ENCODE measurements around the gene LENG1. TPM values are rescaled to one million over a fixed set of nuclear protein-coding genes. Genes with fewer than 3 reads are reported as not detected.

LENG1 gene
- total and polyA plus RNA-seq, 2 experiments from 2014 or later, result 4.7 to 17.2 TPM

GRCh38 chr19:54152267-54152666 lies 7.3 kb downstream of the LENG1 start:
- Histone ChIP-seq H3K27me3 (ENCODE audit: insufficient read depth) (no peaks in the 10 kb centered on the region), H3K4me2 (no peak overlapping the region), H3F3A (replicated peaks; ENCODE audit: low read depth) (peaks cover 21% of the 10 kb centered on the region), H3K79me2 (replicated peaks; ENCODE audit: insufficient read depth) (no peaks in the 10 kb centered on the region), H3K4me1 (ENCODE audit: insufficient read depth) (no peaks in the 10 kb centered on the region), H3K36me3 (ENCODE audit: insufficient read depth) (peaks cover 27% of the 10 kb centered on the region), H3K9me2 (ENCODE audit: insufficient read depth) (no peaks in the 10 kb centered on the region), H3K27ac (ENCODE audit: low read depth) (no peak overlapping the region), H4K20me1 (replicated peaks; ENCODE audit: insufficient read depth) (peaks cover 15% of the 10 kb centered on the region; the same call in 1 of the 2 replicates), H2AFZ (no peak overlapping the region), H3K4me3 (no peak overlapping the region)
- H3K27me3 Mint-ChIP-seq (ENCODE audit: insufficient read depth, low read depth, poor library complexity), result peaks cover 17% of the 10 kb centered on the region
- H3K9me3 Mint-ChIP-seq, result no peaks in the 10 kb centered on the region; the same call in 2 of the 3 replicates
- DNase-seq (ENCODE audit: low spot score) (no peak), ATAC-seq (no peak)
- no peak overlapping the region for H3K27ac Mint-ChIP-seq
- H3K4me3 Mint-ChIP-seq, result no peak overlapping the region
- TF ChIP-seq STAT1 (IDR thresholded peaks at IDR 0.05; ENCODE audit: unreplicated experiment), result no peak
- TF ChIP-seq, protein P1, sequence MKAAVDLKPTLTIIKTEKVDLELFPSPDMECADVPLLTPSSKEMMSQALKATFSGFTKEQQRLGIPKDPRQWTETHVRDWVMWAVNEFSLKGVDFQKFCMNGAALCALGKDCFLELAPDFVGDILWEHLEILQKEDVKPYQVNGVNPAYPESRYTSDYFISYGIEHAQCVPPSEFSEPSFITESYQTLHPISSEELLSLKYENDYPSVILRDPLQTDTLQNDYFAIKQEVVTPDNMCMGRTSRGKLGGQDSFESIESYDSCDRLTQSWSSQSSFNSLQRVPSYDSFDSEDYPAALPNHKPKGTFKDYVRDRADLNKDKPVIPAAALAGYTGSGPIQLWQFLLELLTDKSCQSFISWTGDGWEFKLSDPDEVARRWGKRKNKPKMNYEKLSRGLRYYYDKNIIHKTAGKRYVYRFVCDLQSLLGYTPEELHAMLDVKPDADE (IDR thresholded peaks at IDR 0.05), result no peak
- no peak for TF ChIP-seq EZH2 (IDR thresholded peaks at IDR 0.05; ENCODE audit: low read depth, unreplicated experiment)
- no peak for TF ChIP-seq EZH2phosphoT487 (IDR thresholded peaks at IDR 0.05; ENCODE audit: unreplicated experiment)
- no peak for TF ChIP-seq POLR2AphosphoS5 (IDR thresholded peaks at IDR 0.05; ENCODE audit: low read depth)
- no peak for TF ChIP-seq ZNF114 (CRISPR knock-in tag; IDR thresholded peaks at IDR 0.05)
- TF ChIP-seq, protein P2, sequence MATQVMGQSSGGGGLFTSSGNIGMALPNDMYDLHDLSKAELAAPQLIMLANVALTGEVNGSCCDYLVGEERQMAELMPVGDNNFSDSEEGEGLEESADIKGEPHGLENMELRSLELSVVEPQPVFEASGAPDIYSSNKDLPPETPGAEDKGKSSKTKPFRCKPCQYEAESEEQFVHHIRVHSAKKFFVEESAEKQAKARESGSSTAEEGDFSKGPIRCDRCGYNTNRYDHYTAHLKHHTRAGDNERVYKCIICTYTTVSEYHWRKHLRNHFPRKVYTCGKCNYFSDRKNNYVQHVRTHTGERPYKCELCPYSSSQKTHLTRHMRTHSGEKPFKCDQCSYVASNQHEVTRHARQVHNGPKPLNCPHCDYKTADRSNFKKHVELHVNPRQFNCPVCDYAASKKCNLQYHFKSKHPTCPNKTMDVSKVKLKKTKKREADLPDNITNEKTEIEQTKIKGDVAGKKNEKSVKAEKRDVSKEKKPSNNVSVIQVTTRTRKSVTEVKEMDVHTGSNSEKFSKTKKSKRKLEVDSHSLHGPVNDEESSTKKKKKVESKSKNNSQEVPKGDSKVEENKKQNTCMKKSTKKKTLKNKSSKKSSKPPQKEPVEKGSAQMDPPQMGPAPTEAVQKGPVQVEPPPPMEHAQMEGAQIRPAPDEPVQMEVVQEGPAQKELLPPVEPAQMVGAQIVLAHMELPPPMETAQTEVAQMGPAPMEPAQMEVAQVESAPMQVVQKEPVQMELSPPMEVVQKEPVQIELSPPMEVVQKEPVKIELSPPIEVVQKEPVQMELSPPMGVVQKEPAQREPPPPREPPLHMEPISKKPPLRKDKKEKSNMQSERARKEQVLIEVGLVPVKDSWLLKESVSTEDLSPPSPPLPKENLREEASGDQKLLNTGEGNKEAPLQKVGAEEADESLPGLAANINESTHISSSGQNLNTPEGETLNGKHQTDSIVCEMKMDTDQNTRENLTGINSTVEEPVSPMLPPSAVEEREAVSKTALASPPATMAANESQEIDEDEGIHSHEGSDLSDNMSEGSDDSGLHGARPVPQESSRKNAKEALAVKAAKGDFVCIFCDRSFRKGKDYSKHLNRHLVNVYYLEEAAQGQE (IDR thresholded peaks at IDR 0.05; ENCODE audit: unreplicated experiment), result no peak
- H3K4me1 Mint-ChIP-seq, result no peaks in the 10 kb centered on the region; the same call in 2 of the 3 replicates
- peaks cover 78% of the 10 kb centered on the region for H3K36me3 Mint-ChIP-seq (ENCODE audit: low read depth)

- Histone ChIP-seq H3K36me3 (ENCODE audit: insufficient read depth) (peaks cover 27% of the 10 kb centered on the region), H3F3A (replicated peaks; ENCODE audit: low read depth) (peaks cover 21% of the 10 kb centered on the region), H3K27ac (ENCODE audit: low read depth) (no peak overlapping the region), H3K4me2 (no peak overlapping the region), H4K20me1 (replicated peaks; ENCODE audit: insufficient read depth) (peaks cover 18% of the 10 kb centered on the region; the same call in 1 of the 2 replicates), H3K79me2 (replicated peaks; ENCODE audit: insufficient read depth) (no peaks in the 10 kb centered on the region), H3K27me3 (ENCODE audit: insufficient read depth) (no peaks in the 10 kb centered on the region), H2AFZ (no peak overlapping the region), H3K4me1 (ENCODE audit: insufficient read depth) (no peaks in the 10 kb centered on the region), H3K4me3 (no peak overlapping the region), H3K9me2 (ENCODE audit: insufficient read depth) (no peaks in the 10 kb centered on the region)
- Mint-ChIP-seq H3K4me1 (no peaks in the 10 kb centered on the region; the same call in 2 of the 3 replicates), H3K4me3 (no peak overlapping the region; the same call in 2 of the 3 replicates), H3K9me3 (no peaks in the 10 kb centered on the region; the same call in 2 of the 3 replicates), H3K27me3 (ENCODE audit: insufficient read depth, low read depth, poor library complexity) (peaks cover 18% of the 10 kb centered on the region), H3K27ac (no peak overlapping the region), H3K36me3 (ENCODE audit: low read depth) (peaks cover 78% of the 10 kb centered on the region)
- TF ChIP-seq EZH2phosphoT487 (IDR thresholded peaks at IDR 0.05; ENCODE audit: unreplicated experiment) (no peak), CREB1 (CRISPR knock-in tag; IDR thresholded peaks at IDR 0.05; ENCODE audit: low read depth) (no peak), CTCF (conservative IDR thresholded peaks at IDR 0.05; ENCODE audit: low read depth in 2 of 2) (no peak), STAT1 (IDR thresholded peaks at IDR 0.05; ENCODE audit: unreplicated experiment) (no peak), EZH2 (IDR thresholded peaks at IDR 0.05; ENCODE audit: low read depth, unreplicated experiment) (no peak), JUNB (IDR thresholded peaks at IDR 0.05; ENCODE audit: unreplicated experiment) (no peak)
- ATAC-seq (no peak), DNase-seq (ENCODE audit: low spot score) (no peak)
Observed at GRCh38 chr19:54151362-54152035, 8.0 kb downstream of the LENG1 start.

All from GM23338 (cell line).